ENCODE measurements around the gene EXOC6B.

The EXOC6B gene

GRCh38 chr2:72413716-72414115 lies 412.1 kb downstream of the EXOC6B start:
- H3K4me3 Mint-ChIP-seq = no peak overlapping the region
- no peaks in the 10 kb centered on the region for H3K4me1 Mint-ChIP-seq (ENCODE audit: low read depth in 2 of 2)
- no peak overlapping the region for H3K27ac Mint-ChIP-seq
- DNase-seq (no peak), ATAC-seq (replicated peaks) (no peak)
- no peaks in the 10 kb centered on the region for H3K36me3 Mint-ChIP-seq (ENCODE audit: insufficient read depth)
- peaks cover 4 to 7% of the 10 kb centered on the region in 2 donors for H3K9me3 Mint-ChIP-seq
- no peaks in the 10 kb centered on the region for H3K27me3 Mint-ChIP-seq

- H3K36me3 Mint-ChIP-seq (ENCODE audit: insufficient read depth) = no peaks in the 10 kb centered on the region
- H3K9me3 Mint-ChIP-seq = peaks cover 4 to 7% of the 10 kb centered on the region in 2 donors
- H3K27ac Mint-ChIP-seq = no peak overlapping the region
- DNase-seq = no peak
- no peaks in the 10 kb centered on the region for H3K27me3 Mint-ChIP-seq
- ATAC-seq (replicated peaks) = no peak
- H3K4me1 Mint-ChIP-seq (ENCODE audit: low read depth in 2 of 2) = no peaks in the 10 kb centered on the region
- H3K4me3 Mint-ChIP-seq = no peak overlapping the region
These were observed 413.6 kb downstream of the EXOC6B start for GRCh38 chr2:72412214-72412613.

GRCh38 chr2:72399879-72400278 lies 426.0 kb downstream of the EXOC6B start:
- no peak overlapping the region for H3K4me3 Mint-ChIP-seq
- H3K4me1 Mint-ChIP-seq (ENCODE audit: low read depth in 2 of 2) = no peaks in the 10 kb centered on the region
- peaks cover 3 to 13% of the 10 kb centered on the region in 2 donors for H3K9me3 Mint-ChIP-seq
- no peak for DNase-seq
- no peak overlapping the region for H3K27ac Mint-ChIP-seq
- H3K27me3 Mint-ChIP-seq = no peaks in the 10 kb centered on the region
- H3K36me3 Mint-ChIP-seq (ENCODE audit: insufficient read depth) = peaks cover 3% of the 10 kb centered on the region
- no peak for ATAC-seq (replicated peaks)

- H3K36me3 Mint-ChIP-seq (ENCODE audit: insufficient read depth) = no peaks in the 10 kb centered on the region
These were observed 430.7 kb downstream of the EXOC6B start for GRCh38 chr2:72395096-72395495.

GRCh38 chr2:72394541-72395070 lies 431.2 kb downstream of the EXOC6B start:
- Mint-ChIP-seq H3K27ac (no peak overlapping the region), H3K36me3 (ENCODE audit: insufficient read depth) (no peaks in the 10 kb centered on the region), H3K4me1 (ENCODE audit: low read depth in 2 of 2) (no peaks in the 10 kb centered on the region), H3K4me3 (no peak overlapping the region), H3K27me3 (no peaks in the 10 kb centered on the region), H3K9me3 (peaks cover 4 to 14% of the 10 kb centered on the region in 2 donors)
- ATAC-seq (replicated peaks) = no peak
- DNase-seq = no peak

More at GRCh38 chr2:72395096-72395495, 430.7 kb downstream of the EXOC6B start:
- peaks cover 4 to 12% of the 10 kb centered on the region in 2 donors for H3K9me3 Mint-ChIP-seq
- H3K4me1 Mint-ChIP-seq (ENCODE audit: low read depth in 2 of 2) = no peaks in the 10 kb centered on the region
- no peaks in the 10 kb centered on the region for H3K27me3 Mint-ChIP-seq
- no peak overlapping the region for H3K27ac Mint-ChIP-seq
- no peak for DNase-seq
- ATAC-seq (replicated peaks) = no peak
- no peak overlapping the region for H3K4me3 Mint-ChIP-seq

GRCh38 chr2:72389447-72389846 lies 436.4 kb downstream of the EXOC6B start:
- no peak overlapping the region for H3K27ac Mint-ChIP-seq
- DNase-seq = no peak
- H3K9me3 Mint-ChIP-seq = peaks cover 3 to 15% of the 10 kb centered on the region in 2 donors
- ATAC-seq (replicated peaks) = no peak
- no peaks in the 10 kb centered on the region for H3K27me3 Mint-ChIP-seq
- H3K36me3 Mint-ChIP-seq (ENCODE audit: insufficient read depth) = no peaks in the 10 kb centered on the region
- H3K4me3 Mint-ChIP-seq = no peak overlapping the region
- no peaks in the 10 kb centered on the region for H3K4me1 Mint-ChIP-seq (ENCODE audit: low read depth in 2 of 2)

- DNase-seq (no peak), ATAC-seq (replicated peaks) (no peak)
- Mint-ChIP-seq H3K27me3 (no peaks in the 10 kb centered on the region), H3K4me1 (ENCODE audit: low read depth in 2 of 2) (no peaks in the 10 kb centered on the region), H3K9me3 (peaks cover 3 to 15% of the 10 kb centered on the region in 2 donors), H3K4me3 (no peak overlapping the region), H3K36me3 (ENCODE audit: insufficient read depth) (no peaks in the 10 kb centered on the region), H3K27ac (no peak overlapping the region)
These were observed 437.6 kb downstream of the EXOC6B start for GRCh38 chr2:72388263-72388662.

- DNase-seq = no peak
- no peak for ATAC-seq (replicated peaks)
- no peak overlapping the region for H3K27ac Mint-ChIP-seq
- H3K4me3 Mint-ChIP-seq = no peak overlapping the region
- H3K27me3 Mint-ChIP-seq = no peaks in the 10 kb centered on the region
- H3K36me3 Mint-ChIP-seq (ENCODE audit: insufficient read depth) = no peaks in the 10 kb centered on the region
- peaks cover 0 to 5% of the 10 kb centered on the region in 2 donors for H3K4me1 Mint-ChIP-seq (ENCODE audit: low read depth in 2 of 2)
- H3K9me3 Mint-ChIP-seq = peaks cover 3 to 8% of the 10 kb centered on the region in 2 donors
These were observed 439.5 kb downstream of the EXOC6B start for GRCh38 chr2:72386288-72386687.

- Mint-ChIP-seq H3K27me3 (no peaks in the 10 kb centered on the region), H3K4me1 (ENCODE audit: low read depth in 2 of 2) (peaks cover 0 to 5% of the 10 kb centered on the region in 2 donors), H3K27ac (no peak overlapping the region), H3K36me3 (ENCODE audit: insufficient read depth) (no peaks in the 10 kb centered on the region), H3K4me3 (no peak overlapping the region), H3K9me3 (no peaks in the 10 kb centered on the region)
- ATAC-seq (replicated peaks) = no peak
- no peak for DNase-seq
These were observed 447.0 kb downstream of the EXOC6B start for GRCh38 chr2:72378753-72379348.

- Mint-ChIP-seq H3K36me3 (ENCODE audit: insufficient read depth) (peaks cover 3% of the 10 kb centered on the region), H3K4me3 (no peak overlapping the region), H3K4me1 (ENCODE audit: low read depth in 2 of 2) (no peaks in the 10 kb centered on the region), H3K9me3 (no peaks in the 10 kb centered on the region), H3K27ac (no peak overlapping the region), H3K27me3 (no peaks in the 10 kb centered on the region)
- DNase-seq (no peak), ATAC-seq (replicated peaks) (no peak)
These were observed 458.2 kb downstream of the EXOC6B start for GRCh38 chr2:72367530-72368225.

- DNase-seq (no peak), ATAC-seq (replicated peaks) (no peak)
- no peaks in the 10 kb centered on the region for H3K27me3 Mint-ChIP-seq
- H3K4me3 Mint-ChIP-seq = no peak overlapping the region
- no peaks in the 10 kb centered on the region for H3K9me3 Mint-ChIP-seq
- H3K27ac Mint-ChIP-seq = no peak overlapping the region
- H3K4me1 Mint-ChIP-seq (ENCODE audit: low read depth in 2 of 2) = no peaks in the 10 kb centered on the region
- H3K36me3 Mint-ChIP-seq (ENCODE audit: insufficient read depth) = no peaks in the 10 kb centered on the region
These were observed 462.4 kb downstream of the EXOC6B start for GRCh38 chr2:72363406-72363805.

GRCh38 chr2:72362733-72363132 lies 463.1 kb downstream of the EXOC6B start:
- no peak for DNase-seq
- H3K4me1 Mint-ChIP-seq (ENCODE audit: low read depth in 2 of 2) = no peaks in the 10 kb centered on the region
- no peaks in the 10 kb centered on the region for H3K9me3 Mint-ChIP-seq
- H3K27me3 Mint-ChIP-seq = no peaks in the 10 kb centered on the region
- no peaks in the 10 kb centered on the region for H3K36me3 Mint-ChIP-seq (ENCODE audit: insufficient read depth)
- H3K4me3 Mint-ChIP-seq = no peak overlapping the region
- H3K27ac Mint-ChIP-seq = no peak overlapping the region
- no peak for ATAC-seq (replicated peaks)

GRCh38 chr2:72361521-72361920 lies 464.3 kb downstream of the EXOC6B start:
- no peaks in the 10 kb centered on the region for H3K9me3 Mint-ChIP-seq
- no peaks in the 10 kb centered on the region for H3K4me1 Mint-ChIP-seq (ENCODE audit: low read depth in 2 of 2)
- no peak overlapping the region for H3K4me3 Mint-ChIP-seq
- no peaks in the 10 kb centered on the region for H3K27me3 Mint-ChIP-seq
- no peak overlapping the region for H3K27ac Mint-ChIP-seq
- no peaks in the 10 kb centered on the region for H3K36me3 Mint-ChIP-seq (ENCODE audit: insufficient read depth)
- DNase-seq (no peak), ATAC-seq (replicated peaks) (no peak)

- Mint-ChIP-seq H3K4me3 (no peak overlapping the region), H3K27me3 (no peaks in the 10 kb centered on the region), H3K27ac (no peak overlapping the region), H3K4me1 (ENCODE audit: low read depth in 2 of 2) (no peaks in the 10 kb centered on the region), H3K9me3 (no peaks in the 10 kb centered on the region), H3K36me3 (ENCODE audit: insufficient read depth) (no peaks in the 10 kb centered on the region)
- no peak for DNase-seq
- no peak for ATAC-seq (replicated peaks)
These were observed 464.8 kb downstream of the EXOC6B start for GRCh38 chr2:72361042-72361441.

All from effector memory CD8-positive, alpha-beta T cell (primary cell).